Measurements from ENCODE around the gene SHROOM3. TPM values are rescaled to one million over a fixed set of nuclear protein-coding genes. Genes with fewer than 3 reads are reported as not detected.

SHROOM3 gene
- total RNA-seq, 1 experiment from 2014 or later: 27.6 TPM

DNA sequence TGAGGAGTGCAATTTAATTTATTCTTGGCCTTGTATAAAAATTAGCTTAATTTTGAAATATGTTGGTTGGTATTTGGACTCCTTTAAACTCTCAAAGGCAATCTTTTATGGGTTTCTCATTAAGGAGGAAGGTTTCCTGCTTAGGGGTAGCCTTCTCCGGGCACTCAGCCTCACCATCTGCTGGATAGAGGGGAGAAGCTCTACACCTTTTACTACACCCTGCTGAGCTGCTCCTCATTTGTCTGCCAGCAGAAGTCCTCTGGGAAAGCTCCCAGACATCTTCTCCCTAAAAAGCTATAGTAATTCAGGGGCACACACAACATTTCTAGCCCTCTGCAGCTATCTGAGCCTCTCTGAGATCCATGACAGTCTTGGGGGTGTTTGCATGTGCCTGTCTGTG lies 283.8 kb downstream of the SHROOM3 start:
- peaks cover 3 to 17% (median 5%) of the 10 kb centered on the region in 3 experiments; a peak in 6 of 7 replicates for H3K36me3 Mint-ChIP-seq (ENCODE audit: insufficient read depth in 1 of 3, low read depth in 3 of 3)
- peaks cover 10% of the 10 kb centered on the region for H3K4me1 ChIP-seq (ENCODE audit: insufficient read depth, low read length)
- no peaks in the 10 kb centered on the region for H3K27me3 ChIP-seq (ENCODE audit: insufficient read depth, low read length)
- H2BK5ac ChIP-seq (ENCODE audit: insufficient read length, low read length): no peak overlapping the region
- H3K56ac ChIP-seq (ENCODE audit: insufficient read length, low read depth, low read length): no peak overlapping the region
- no CpG with 5 or more reads among the region's 1 CpG for WGBS (ENCODE audit: extremely low coverage, insufficient read length, low lambda C conversion rate)
- H3K9ac ChIP-seq (ENCODE audit: extremely low read depth, insufficient read length, low read length): no peak overlapping the region
- no peak overlapping the region for H2AK5ac ChIP-seq (ENCODE audit: insufficient read length, low read length)
- no peak overlapping the region for H3K18ac ChIP-seq (ENCODE audit: insufficient read length, low read depth, low read length)
- no peaks in the 10 kb centered on the region for H4K20me1 ChIP-seq (ENCODE audit: control insufficient read depth, insufficient read depth, insufficient read length)
- H2BK120ac ChIP-seq (ENCODE audit: low read depth, low read length, poor library complexity, severe bottlenecking): no peak overlapping the region
- H3K23me2 ChIP-seq (ENCODE audit: insufficient read length, low read depth, low read length, poor library complexity, severe bottlenecking): no peaks in the 10 kb centered on the region
- no peak overlapping the region for H4K5ac ChIP-seq (ENCODE audit: insufficient read length, low read depth, low read length)
- DNase-seq: no peak
- H2BK12ac ChIP-seq (ENCODE audit: insufficient read length, low read depth, low read length): no peak overlapping the region
- peaks cover 45 to 49% of the 10 kb centered on the region in 2 experiments for H3K4me1 Mint-ChIP-seq
- peaks cover 5% of the 10 kb centered on the region for H3K79me1 ChIP-seq (ENCODE audit: insufficient read depth, low read depth, low read length, poor library complexity, severe bottlenecking)
- no peaks in the 10 kb centered on the region for H3K9me3 Mint-ChIP-seq
- no peak overlapping the region for H3K4me2 ChIP-seq (ENCODE audit: insufficient read depth, insufficient read length, low read length)
- no peak overlapping the region for H4K8ac ChIP-seq (replicated peaks; ENCODE audit: insufficient read length, low read depth, low read length)
- no peak overlapping the region for H3K4ac ChIP-seq (ENCODE audit: low read depth, low read length)
- peaks cover 2% of the 10 kb centered on the region; the same call in 1 of the 2 replicates for H3K79me2 ChIP-seq (ENCODE audit: insufficient read depth, low read length)
- no peak overlapping the region for H4K91ac ChIP-seq (ENCODE audit: insufficient read length, low read depth, low read length)
- H3K14ac ChIP-seq (ENCODE audit: insufficient read depth, low read length): no peak overlapping the region
- H2BK15ac ChIP-seq (ENCODE audit: low read depth, low read length): no peak overlapping the region
- H3K4me3 Mint-ChIP-seq: no peak overlapping the region
- no peak overlapping the region for H3T11ph ChIP-seq (ENCODE audit: low read length)
- H2BK20ac ChIP-seq (ENCODE audit: low read depth, low read length, poor library complexity, severe bottlenecking): no peak overlapping the region
- H2AFZ ChIP-seq (ENCODE audit: low read length): no peak overlapping the region
- H3K9me3 ChIP-seq (ENCODE audit: control insufficient read depth, low read depth, low read length): no peaks in the 10 kb centered on the region
- no peak overlapping the region for H3K27ac ChIP-seq (ENCODE audit: insufficient read length, low read depth, low read length)
- H3K27me3 Mint-ChIP-seq (ENCODE audit: low read depth): no peaks in the 10 kb centered on the region
- TF ChIP-seq, protein P1, sequence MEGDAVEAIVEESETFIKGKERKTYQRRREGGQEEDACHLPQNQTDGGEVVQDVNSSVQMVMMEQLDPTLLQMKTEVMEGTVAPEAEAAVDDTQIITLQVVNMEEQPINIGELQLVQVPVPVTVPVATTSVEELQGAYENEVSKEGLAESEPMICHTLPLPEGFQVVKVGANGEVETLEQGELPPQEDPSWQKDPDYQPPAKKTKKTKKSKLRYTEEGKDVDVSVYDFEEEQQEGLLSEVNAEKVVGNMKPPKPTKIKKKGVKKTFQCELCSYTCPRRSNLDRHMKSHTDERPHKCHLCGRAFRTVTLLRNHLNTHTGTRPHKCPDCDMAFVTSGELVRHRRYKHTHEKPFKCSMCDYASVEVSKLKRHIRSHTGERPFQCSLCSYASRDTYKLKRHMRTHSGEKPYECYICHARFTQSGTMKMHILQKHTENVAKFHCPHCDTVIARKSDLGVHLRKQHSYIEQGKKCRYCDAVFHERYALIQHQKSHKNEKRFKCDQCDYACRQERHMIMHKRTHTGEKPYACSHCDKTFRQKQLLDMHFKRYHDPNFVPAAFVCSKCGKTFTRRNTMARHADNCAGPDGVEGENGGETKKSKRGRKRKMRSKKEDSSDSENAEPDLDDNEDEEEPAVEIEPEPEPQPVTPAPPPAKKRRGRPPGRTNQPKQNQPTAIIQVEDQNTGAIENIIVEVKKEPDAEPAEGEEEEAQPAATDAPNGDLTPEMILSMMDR (conservative IDR thresholded peaks at IDR 0.05): peak; percentile 45
- peak overlapping the region in 1 of 3 experiments; percentile 55; a peak in 1 of 7 replicates for H3K27ac Mint-ChIP-seq
- H3K23ac ChIP-seq (ENCODE audit: insufficient read length, low read depth, low read length): no peak overlapping the region
